NCI-H748 treated with DMSO at 0.1 percent for 48 hours (cell line): Measurements from ENCODE around the gene SLC37A1.

ENCODE experiments used
- DNase-seq: peaks from one replicate; lab custom pipeline; 2025; lab: John Stamatoyannopoulos, UW

The SLC37A1 gene

DNA sequence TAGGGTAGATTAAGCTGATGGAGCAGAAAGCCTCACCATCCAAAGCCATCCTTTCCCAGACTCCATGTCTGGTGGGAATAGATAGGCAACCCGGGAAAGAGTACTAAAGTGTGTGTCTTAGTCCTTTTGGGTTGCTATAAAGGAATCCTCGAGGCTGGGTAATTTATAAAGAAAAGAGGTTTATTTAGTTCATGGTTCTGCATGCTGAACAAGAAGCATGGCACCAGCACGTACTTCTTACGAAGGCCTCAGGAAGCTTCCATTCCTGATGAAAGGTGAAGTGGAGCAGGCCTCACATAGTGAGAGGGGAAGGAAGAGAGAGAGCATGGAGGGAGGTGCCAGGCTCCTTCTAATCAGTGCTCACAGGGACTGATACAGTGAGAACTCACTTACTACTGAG is 6.2 kb upstream of the SLC37A1 start:
- DNase-seq, result no peak

DNA sequence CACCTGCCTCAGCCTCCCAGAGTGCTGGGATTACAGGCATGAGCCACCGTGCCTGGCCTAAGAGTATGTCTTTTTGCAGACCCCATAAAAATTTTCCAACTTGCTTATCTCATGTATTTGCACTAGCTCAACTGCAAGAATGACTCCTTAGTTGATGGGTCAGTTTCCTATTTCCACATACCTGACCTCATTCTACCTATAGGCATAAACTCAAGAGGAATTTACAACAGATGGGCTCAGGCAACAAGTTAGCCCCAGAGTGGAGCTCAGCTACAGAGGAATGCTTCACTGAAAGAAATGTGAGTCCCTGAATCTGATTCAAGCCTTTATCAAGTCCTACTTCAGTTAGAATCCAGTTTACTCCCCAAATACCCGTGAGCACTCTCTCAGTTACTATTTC is 5.3 kb upstream of the SLC37A1 start:
- DNase-seq, result no peak

DNA sequence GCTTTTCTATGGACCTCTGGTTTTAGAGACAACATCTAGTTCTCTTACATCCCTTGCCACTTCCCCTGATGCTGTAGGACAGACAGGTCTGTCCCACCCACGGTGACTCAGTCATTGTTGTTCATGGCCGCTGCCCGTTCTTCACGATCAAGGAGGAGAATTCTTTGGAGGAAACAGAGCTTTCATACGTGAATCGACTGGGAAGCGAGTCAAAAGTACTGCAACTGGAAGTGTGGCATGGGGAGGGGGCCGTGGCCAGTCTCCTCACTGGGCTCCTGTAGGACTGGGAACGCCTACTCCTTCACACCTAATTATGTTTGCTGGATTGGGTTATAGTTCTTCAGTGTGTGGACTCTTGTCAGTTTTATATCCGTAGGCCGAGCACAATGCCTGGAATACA is 4.4 kb upstream of the SLC37A1 start:
- no peak for DNase-seq

DNA sequence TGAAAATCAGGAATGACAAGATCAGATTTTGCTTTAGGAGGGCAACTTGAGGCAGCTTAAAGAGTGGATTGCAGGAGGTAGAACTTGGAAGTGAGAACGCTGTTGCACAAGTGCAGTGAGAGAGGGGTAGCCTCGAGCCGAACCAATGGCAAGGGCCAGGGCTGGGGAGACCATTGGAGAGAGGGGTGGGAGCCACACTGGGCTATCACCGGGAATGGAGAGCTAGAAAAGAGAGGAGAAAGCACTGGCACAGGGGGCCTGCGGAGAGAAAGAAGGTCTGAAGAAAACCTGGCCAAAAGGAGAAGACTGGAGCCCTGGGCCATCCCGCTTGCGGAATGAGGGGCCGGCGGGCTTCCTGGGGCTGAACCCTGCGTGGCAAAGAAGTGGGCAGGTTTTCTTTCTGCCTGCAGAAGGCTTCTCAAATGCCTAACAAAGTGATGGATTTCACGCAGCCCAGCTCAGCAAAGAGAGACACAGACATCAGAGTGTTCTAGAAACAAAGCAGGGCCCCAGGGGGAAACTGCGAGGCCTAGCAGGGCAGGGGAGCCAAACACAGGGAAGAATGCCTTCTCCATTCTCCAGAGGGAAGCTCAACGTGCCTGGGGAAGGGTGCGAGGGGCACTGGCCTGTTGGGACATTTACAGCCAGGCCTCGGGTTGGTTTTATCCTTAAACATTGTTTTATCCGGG is 1.2 kb upstream of the SLC37A1 start:
- DNase-seq, result no peak

DNA sequence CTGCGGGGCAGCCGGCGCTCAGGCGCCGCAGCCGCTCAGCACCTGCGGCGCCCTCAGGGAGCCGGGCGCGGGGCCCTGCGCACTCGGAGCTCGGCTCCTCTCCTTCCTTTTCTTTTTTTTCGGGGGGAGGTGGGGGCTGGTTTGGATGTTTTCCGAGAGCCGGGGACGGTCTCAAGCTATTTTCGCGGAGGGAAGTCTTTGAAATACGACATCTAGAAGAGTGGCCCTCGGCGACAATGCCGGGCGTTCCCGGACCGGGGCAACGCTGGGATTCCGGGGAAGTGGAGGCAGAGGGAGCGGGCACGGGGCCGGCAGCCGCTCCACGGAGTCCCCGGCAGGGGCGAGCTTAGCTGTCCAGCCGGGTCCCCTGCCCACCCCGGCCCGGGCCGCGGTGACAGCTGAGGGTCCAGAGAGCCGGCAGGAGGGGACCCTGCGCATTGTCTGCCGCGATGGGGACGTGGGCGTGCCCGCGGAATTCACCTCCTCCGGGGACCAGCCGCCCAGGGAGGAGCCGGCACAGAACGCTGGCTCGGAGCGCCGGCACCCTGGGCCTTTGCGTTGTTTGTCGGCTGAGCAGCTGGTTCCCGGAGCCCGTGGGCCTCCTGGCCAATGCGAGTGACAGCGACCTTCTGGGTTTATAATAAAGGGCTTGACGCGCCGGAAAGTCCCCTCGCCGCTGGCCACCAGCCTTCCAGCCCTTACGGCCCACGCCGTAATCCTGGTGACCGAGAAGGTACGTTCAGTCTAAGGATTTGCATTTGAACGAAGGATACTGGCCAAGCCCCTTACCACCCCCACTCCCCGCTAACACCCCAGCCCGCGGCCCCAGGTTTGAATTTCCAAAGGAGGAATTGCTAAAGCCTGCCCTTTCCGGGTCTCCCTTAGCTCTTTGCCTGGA is 582 bp downstream of the SLC37A1 start:
- peak; percentile 22 for DNase-seq

DNA sequence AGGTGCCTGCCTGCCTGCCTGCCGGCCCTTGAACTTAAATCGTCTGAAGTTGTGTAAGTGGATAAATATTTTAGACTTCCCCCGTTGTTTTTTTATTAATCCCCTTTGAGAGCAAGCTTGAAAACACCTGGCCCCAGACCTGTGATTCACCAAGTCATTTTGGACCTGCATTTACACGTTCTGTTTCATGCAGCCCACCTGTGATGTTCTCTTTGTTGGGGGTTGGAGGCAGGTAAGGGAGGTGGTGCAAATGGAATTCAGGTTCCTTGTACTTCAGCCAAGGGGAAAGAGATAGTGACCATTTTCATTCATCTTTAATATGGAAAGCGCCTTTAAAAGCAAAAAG is 1.2 kb downstream of the SLC37A1 start:
- no peak for DNase-seq

DNA sequence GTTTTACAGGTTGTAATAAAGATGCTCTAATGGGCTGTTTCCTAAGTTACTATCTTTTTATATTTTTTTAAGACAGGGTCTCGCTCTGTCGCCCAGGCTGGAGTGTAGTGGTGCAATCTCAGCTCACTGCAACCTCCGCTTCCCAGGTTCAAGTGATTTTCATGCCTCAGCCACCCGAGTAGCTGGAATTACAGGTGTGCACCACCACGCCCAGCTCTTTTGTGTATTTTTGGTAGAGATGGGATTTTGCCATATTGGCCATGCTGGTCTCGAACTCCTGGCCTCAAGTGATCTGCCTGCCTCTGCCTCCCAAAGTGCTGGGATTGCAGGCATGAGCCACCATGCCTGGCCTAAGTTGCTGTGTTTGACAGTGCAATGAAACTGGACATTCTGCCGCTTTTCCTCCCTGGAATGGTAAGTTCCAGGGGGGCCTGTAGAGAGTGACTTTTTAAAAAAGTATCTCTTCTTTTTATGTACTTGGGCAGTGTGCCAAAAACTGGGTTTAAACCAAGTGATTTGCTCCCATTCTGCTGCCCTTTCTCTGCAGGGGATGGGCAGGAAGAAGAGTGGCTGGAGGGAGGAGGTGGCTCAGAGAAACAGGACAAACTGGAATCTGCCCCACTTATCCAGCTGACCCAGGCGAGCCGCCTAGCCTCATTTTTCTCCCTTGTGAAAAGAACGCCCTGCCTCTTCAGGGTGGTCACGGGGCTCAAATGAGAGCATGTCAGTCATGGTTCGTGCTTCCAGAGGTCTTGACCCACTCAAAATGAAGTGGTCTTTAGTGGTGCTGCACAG is 2.3 kb downstream of the SLC37A1 start:
- DNase-seq, result peak; percentile 84

DNA sequence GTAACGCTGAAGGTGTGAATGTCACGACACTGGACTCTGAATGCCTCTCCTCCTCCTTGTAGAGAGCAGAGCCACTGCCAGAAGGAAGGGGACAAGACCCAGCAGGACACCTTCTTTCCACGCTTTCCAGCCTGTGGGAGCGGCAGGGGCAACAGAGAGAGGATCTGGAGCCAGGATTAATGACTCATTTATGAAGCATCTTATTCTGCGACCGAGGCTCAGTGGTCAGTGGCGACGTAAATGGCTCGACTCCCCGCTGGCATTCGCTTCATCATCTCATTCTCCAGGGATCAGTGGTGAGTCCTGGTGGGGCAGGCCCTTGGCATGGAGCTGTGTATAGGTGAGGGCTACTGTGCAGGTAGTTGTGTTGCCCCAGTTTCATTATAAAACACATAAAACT is 4.6 kb downstream of the SLC37A1 start:
- DNase-seq, result no peak

DNA sequence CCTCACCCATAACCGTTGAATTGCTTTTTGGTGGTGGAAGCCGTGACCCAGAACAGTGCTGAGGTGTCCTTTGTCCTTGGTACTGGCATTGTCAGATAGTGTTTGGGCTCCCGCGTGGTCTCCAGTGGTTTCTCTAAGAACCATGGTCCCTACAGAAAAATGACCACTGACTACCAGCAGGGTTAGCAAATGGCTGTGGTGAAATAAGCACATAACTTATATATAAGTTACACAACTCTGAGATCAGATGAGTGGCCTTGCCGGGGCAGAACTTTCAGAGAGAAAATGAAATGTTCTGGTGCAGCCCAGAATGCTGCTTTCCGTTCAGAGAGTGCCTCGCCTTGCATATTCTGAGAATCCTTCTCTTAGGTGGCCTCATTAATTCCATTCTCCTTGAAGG is 5.0 kb downstream of the SLC37A1 start:
- no peak for DNase-seq

DNA sequence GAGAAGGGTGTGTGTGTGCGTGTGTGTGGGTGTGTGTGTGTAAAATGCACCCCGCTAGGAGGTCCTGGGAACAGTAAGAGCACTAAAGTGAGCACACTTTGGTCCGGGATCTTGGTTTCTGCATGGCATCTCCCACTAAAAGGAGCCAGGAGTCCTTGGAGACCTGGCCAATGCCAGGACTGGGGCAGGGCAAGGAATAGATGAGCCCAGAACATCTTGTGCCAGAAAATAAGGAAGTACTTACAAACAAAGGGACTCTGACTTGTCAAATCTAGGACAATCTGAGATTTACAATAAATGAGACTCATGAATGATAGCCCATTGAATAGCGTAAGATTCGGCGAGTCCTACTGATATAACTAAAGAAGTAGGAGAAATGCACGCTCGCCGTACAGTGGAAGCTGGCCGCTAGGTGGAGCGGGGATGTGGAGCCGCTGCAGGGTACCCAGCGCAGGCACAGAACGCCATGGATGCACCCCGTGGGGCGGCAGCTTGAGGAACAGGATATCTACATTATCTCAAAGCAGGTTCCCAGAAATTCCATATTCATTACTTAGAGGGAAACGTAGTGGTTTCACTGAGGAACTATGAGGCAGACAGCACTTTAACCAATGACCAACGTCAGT is 7.1 kb downstream of the SLC37A1 start:
- no peak for DNase-seq

DNA sequence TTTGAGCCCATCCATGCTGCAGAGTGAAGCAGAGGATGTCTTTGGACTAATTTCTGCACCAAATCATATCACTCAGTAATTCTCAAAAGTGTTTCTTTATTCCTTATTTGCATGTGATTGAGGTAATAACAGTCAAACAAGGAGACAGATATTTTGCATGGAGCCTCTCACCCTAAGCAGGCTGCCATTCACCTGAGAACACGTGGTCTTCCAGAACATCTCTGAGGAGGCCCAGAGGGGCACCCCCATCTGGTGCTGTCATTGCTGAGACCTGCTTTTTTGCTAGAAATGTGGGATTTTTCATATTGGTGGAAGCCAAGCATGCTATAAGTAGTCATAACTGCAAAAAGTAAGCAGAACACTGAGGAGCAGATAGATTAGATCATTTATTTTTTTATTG is 7.7 kb downstream of the SLC37A1 start:
- DNase-seq, result no peak

DNA sequence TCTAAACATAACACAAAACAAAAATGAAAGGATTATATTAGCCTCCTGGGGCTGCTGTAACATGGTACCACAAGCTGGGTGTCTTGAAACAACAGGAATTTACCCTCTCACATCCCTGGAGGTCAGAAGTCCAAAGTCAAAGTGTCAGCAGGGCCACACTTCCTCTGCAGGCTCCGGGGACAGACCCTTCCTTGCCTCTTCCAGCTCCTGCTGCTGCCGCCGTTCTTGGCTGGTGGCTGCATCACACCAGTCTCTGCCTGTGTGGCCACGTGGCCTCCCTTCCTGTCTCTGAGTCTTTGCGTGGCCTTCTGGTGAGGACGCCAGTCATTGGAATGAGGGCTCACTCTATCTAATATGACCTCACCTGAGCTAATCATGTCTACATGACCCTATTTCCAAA is 8.2 kb downstream of the SLC37A1 start:
- DNase-seq, result no peak

DNA sequence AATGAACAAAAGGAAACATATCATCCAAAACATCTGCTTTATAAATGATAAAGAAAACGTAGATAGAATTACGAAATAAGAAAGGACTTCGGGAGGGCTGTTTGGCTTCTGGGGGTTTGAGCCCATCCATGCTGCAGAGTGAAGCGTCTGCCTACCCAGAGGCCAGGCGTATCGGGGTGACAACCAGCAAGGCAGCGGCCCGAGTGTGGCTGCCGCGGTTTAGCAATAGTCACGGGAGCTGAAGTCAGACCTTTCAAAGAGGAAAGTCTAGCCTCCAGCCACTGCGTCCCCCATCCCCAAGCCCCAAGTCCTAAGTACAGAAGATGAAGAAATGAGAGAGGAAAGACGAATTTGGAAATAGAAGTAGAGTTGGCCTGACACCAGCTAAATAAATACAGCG is 8.6 kb downstream of the SLC37A1 start:
- DNase-seq, result no peak

DNA sequence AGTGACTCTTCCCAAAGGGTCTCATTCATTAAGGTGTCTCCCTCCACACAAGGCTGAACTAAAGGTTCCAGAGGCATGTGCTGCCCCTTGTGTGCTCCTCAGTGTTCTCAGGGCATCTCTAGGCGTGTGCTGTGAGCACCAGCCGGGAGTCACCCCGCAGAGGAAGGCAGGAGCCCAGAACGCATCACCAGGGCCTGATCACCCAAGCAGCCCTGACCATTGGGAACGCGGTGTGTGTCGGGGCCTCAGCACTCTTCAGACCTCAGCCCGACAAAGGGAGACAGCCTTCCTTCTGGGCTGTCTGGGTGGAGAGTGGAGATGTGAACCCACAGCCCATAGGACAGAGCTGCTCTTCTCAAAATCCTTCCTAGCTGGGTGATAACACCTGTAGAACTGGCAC is 9.1 kb downstream of the SLC37A1 start:
- DNase-seq, result no peak

DNA sequence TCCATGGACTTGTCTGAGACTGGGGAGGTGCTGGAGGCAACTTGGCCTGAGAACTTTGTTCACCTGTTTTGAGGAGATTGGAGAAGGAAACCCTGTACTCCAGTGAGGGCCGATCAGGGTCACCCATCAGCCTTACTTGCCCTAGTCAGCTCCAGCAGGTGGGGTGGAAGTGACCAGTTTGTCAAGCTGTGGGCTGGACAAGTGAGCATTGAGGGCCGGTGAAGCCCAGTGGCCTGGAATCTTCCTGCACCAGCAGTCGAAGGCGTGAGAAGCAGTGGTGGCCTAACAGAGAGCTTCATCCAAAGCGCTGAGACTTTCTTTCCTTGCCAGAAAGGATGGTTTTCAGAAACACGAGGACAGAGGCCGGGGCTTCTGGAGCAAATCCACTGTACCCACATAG is 9.6 kb downstream of the SLC37A1 start:
- DNase-seq, result no peak

DNA sequence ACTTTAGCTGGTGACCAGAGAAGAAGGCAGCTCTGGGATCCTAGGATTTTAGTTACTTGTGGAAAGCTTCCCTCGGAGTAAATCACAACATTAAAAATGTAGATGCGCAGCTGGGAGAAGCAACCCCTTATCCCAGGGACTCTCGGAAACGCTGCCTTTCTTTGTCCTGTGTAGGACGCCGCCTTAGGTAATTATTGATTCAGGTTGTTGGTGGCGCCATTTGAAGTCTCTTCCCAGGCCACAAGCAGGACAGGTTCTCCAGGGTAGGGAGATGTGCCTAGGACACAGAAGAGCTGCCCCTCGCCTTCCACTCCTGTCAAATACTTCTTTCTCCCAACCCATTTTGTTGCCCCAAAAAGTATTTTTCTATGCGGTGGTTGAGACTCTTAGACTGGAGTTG is 10.3 kb downstream of the SLC37A1 start:
- DNase-seq, result peak; percentile 78

DNA sequence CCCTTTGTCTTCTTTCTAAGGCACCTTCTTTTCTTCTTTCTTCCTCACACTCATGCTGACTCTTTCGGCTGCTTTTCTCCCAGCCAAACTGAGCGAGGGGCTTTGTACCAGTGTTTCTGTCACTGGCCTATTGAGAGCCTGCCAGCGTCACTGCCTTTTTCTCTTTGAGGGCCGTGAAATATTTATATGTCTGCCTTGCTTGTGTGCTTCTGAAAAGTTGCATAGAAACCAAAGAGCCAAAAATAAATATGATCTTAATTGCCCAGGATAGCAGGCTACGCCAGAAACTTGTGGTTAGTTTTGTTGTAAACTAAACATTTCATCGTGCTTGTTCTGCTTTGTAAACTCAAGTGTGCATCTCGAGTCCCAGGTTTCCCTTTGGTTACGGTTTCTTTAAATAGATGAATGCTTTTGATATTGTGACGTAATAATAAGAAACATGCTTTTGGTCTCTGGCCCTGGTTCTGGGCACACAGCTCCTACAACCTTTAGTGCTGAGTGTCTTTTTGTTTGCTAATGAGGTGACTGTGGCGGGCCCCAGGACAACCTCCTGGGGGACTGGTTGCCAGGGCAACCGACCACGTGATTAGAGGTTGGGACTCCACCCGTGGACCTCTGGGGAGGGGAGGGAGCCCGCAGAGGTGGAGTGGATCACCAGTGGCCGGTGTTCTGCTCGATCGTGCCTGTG is 10.8 kb downstream of the SLC37A1 start:
- peak; percentile 85 for DNase-seq

DNA sequence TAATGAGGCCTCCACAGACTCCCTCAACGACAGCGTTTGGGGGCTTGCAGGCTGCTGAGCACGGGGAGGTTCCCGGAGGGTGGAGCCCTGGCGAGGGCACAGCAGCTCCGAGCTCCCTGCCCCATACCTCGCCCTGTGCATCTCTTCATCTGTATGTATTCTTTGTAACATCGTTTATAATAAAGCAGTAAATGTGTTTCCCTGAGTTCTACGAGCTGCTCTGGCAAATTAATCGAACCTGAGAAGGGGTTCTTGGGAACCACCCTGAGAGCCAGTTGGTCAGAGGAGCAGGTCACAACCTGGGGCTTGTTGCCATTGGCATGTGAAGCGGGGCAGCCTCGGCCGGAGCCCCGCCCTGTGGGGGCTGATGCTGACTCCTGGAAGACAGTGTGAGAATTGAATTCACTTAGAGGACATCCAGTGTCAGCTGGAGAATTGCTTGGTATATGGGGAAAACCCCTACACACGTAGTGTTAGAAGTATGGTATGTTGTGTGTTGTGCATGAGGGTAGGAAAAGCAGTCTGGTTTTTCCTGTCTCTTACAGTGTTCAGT is 11.5 kb downstream of the SLC37A1 start:
- peak; percentile 67 for DNase-seq

DNA sequence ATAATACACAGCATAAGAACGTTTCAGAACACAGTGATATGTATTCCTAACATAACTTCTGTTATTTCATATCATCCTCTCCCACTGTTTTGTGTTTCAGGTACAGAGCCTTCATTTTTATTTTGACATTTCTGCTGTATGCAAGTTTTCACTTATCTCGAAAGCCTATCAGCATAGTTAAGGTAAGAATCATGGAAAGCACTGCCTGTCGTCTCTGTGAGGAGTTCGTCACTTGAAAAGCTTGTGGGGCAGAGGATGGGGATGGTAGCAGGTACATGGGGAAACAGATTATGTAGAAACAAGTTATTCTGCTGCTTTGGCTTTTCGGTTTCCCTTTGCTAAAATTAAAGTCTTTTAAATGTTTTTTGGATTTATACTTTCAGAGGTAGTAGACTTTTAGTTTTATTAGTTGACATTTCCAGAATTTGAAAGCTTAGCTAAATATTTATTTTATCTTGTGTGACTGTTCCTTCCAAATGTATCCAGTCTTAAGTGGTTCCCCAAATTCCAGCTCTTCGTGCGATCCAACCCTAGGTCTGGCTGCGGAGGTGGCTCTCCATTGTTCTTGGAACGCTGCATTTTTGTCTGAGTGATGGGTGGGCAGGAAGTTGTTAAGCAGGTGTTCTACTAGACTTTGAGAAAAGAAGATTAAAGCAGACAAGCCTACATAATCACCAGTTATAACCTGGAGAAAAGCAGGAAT is 12.2 kb downstream of the SLC37A1 start:
- DNase-seq, result no peak

DNA sequence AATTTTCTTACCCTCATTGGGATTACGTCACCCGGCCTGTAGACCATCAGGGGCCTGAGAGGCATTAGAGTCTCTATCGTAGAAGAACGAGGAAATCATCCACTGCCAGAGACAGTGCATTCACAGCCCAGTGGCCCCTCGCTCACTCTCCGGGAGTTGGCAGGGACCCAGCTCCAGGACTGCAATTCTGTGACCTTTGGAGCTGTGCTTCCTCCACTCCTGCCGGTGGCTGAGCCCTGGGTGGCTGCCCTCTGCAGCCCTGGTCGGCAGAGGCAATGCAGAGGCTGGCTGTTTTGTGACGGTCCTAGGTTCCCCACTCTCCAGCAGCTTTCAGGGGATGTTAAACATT is 12.7 kb downstream of the SLC37A1 start:
- peak; percentile 31 for DNase-seq

DNA sequence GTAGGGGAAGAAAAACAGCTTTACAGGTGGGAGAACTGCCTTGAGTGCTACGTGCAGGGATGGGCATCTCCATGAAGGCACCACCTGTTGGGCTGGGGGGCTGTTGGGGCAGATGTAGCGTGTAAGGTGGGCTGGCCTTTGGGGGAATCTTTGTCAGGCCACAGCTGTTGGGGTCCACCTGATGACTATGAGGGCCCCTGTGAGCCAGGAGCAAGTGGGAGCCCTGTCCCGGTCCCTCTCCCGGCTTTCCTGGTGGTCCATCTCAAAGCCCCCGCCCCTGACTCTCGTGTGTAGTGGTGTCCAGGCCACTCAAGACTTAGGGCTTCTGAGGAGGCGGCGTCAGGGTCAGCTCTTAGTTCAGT is 13.5 kb downstream of the SLC37A1 start:
- DNase-seq, result no peak
